NB4 (cell line): Measurements from ENCODE around the gene RPL10A.

ENCODE experiments used
- DNase-seq: peaks from one replicate; pipeline ENCODE4 v3.0.0; 2010; ENCODE audit warnings: low read depth
- H3K4me3 ChIP-seq: one replicate; pipeline ENCODE4 v1.5.1; 2011; ENCODE audit warnings: mild to moderate bottlenecking, low read depth, low read length, moderate library complexity
- MYC ChIP-seq: IDR thresholded peaks from 2 replicates; pipeline ENCODE4 v1.6.1; 2011; ENCODE audit warnings: low read depth, low read length
- POLR2A ChIP-seq: IDR thresholded peaks from 2 replicates; pipeline ENCODE4 v1.6.1; 2011; ENCODE audit warnings: mild to moderate bottlenecking; ENCODE audit not compliant: insufficient read length; ENCODE audit errors: extremely low read depth
- TF ChIP-seq, protein P1 (sequence below): IDR thresholded peaks from one replicate; pipeline ENCODE4 v1.5.1; 2012; ENCODE audit warnings: low read depth, low read length
- TF ChIP-seq, protein P2 (sequence below): IDR thresholded peaks from 2 replicates; pipeline ENCODE4 v1.6.1; 2011; ENCODE audit warnings: low read depth, low read length

Gene RPL10A

DNA sequence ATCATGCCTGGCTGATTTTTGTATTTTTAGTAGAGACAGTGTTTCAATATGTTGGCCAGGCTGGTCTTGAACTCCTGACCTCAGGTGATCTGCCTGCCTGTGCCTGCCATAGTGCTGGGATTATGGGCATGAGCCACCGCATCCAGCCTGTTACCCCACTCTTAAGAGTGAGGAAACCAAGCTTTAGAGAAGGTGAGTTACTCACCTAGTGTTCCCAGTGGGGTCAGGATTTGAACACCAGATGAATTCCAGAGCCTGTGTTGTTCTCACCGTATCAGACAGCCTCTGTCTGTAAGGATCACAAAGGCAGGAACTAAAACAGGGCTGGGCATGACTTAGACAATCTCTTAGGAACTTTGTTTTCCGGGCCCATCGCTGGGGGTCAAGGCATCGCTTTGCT lies 25.5 kb upstream of the RPL10A start:
- no peak for DNase-seq
- no peak overlapping the region for H3K4me3 ChIP-seq
- TF ChIP-seq, protein P1, sequence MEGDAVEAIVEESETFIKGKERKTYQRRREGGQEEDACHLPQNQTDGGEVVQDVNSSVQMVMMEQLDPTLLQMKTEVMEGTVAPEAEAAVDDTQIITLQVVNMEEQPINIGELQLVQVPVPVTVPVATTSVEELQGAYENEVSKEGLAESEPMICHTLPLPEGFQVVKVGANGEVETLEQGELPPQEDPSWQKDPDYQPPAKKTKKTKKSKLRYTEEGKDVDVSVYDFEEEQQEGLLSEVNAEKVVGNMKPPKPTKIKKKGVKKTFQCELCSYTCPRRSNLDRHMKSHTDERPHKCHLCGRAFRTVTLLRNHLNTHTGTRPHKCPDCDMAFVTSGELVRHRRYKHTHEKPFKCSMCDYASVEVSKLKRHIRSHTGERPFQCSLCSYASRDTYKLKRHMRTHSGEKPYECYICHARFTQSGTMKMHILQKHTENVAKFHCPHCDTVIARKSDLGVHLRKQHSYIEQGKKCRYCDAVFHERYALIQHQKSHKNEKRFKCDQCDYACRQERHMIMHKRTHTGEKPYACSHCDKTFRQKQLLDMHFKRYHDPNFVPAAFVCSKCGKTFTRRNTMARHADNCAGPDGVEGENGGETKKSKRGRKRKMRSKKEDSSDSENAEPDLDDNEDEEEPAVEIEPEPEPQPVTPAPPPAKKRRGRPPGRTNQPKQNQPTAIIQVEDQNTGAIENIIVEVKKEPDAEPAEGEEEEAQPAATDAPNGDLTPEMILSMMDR: no peak
- TF ChIP-seq POLR2A: no peak
- TF ChIP-seq MYC: no peak
- TF ChIP-seq, protein P2, sequence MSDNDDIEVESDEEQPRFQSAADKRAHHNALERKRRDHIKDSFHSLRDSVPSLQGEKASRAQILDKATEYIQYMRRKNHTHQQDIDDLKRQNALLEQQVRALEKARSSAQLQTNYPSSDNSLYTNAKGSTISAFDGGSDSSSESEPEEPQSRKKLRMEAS: no peak

DNA sequence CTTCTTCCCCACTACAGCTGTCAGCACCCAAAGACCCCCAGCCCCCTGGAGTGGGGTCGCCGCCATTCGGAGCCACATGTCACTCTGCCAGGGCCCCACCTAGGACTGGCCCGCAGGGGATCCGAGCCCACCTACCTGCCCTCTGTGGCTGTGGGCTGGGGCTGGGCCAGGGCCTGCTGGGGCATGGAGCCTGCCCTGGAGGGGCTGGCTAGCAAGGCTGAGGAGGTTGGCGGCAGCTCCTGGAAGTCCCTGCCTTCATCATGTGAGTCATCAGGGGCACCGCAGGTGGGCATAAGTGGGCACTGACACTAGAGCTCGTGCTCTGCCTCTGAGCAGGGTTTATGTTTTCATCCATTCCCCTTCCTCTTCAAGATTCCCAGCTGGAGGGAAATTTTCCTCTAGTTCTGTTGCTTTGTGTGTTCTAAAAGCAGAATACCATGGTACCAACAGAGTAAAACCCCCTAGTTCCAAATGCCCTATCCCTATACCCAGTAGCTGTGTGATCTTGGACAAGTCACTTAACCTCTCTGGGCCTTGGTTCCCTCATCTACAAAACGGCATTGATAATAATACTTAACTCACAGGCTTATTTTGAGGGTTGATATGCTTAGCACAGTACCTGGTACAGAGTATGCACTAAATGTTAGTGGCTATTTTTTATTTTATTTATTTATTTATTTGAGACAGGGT lies 24.7 kb upstream of the RPL10A start:
- DNase-seq: no peak
- TF ChIP-seq MYC (no peak), POLR2A (no peak)
- TF ChIP-seq, protein P1: no peak
- TF ChIP-seq, protein P2: no peak
- no peak overlapping the region for H3K4me3 ChIP-seq

DNA sequence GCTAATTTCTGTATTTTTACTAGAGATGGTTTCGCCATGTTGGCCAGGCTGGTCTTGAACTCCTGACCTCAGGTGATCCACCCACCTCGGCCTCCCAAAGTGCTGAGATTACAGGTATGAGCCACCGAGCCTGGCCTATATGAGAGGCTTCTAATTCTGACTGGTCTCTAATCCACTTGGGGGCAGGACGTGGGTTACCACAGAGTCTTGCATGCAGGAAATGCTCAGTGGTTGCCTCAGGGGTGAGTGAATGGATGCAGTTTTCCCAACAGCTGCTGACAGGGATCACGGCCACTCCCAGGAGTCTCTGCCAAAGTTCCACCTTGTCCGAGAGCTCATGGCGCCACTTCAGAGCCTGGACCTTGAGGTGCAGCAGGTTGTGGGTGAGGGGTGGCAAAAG lies 22.5 kb upstream of the RPL10A start:
- TF ChIP-seq, protein P2: no peak
- TF ChIP-seq, protein P1: no peak
- TF ChIP-seq MYC (no peak), POLR2A (no peak)
- no peak overlapping the region for H3K4me3 ChIP-seq
- DNase-seq: peak; percentile 54

DNA sequence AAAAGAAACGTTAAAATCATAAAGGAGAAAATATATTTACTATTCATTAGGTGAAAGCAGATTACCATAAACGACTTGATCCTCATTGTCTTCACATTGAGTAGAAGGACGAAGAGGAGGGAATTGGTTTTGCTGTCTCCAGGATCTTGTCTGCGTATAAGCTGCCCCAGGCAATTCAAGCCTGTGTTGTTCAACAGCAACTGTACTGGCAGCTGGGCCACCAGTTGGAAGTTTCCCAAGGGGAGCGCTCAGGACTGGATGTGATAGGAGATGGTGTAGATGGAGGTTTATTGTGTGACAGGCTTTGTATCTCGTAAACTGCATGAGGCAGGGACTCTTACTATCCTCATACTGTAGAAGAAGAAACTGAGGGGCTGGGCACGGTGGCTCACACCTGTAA lies 20.0 kb upstream of the RPL10A start:
- TF ChIP-seq MYC (no peak), POLR2A (no peak)
- TF ChIP-seq, protein P1: no peak
- TF ChIP-seq, protein P2: no peak
- DNase-seq: no peak
- no peak overlapping the region for H3K4me3 ChIP-seq

DNA sequence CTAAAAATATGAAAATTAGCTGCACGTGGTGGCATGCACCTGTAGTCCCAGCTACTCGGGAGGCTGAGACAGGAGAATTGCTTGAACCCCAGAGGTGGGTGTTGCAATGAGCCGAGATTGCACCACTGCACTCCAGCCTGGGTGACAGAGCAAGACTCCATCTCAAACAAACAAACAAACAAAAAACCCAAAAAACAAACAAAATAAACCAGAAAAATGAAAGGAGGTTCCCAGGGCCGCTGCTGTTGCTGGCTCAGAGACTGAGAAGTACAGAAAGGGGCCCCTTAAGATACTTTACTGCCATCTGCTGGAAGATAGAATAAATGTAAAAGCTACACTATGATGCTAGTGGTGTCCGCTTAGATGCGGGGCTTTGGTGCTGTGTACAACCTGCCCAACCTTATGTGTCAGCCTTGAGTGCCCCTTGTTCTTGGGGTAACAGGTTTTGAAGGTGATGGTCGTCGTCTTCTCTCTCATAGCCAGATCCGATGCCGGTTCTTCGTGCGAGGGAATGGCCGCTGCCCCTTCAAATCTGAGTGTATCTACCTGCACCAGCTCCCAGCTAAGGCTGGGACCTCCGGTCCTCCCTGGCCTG lies 18.8 kb upstream of the RPL10A start:
- TF ChIP-seq, protein P1: peak; percentile 51
- TF ChIP-seq POLR2A (no peak), MYC (no peak)
- TF ChIP-seq, protein P2: no peak
- no peak overlapping the region for H3K4me3 ChIP-seq
- peak; percentile 78 for DNase-seq
